Psoas muscle (tissue), 8 donors: ENCODE measurements around the gene TRNAU1AP. TPM values are rescaled to one million over a fixed set of nuclear protein-coding genes. Genes with fewer than 3 reads are reported as not detected.
A peak's percentile ranks its signal among the peaks of the same experiment; 100 is the strongest.

Experiments
- ATAC-seq, 4 donors: fragments of 200-7000 bp; cut with Tn5 transposase; one replicate each; pipeline ENCODE4 v1.9.1; 2020; ENCODE audit warnings: moderate library complexity in 3 of 4, mild to moderate bottlenecking in 2 of 4
- DNase-seq, 2 donors: peaks; one replicate each; pipeline ENCODE4 v3.0.0-alpha.2; 2020
- H3K27ac ChIP-seq: fragments of 200-600 bp; one replicate; pipeline ENCODE4 v1.8.0; 2022
- H3K27me3 ChIP-seq, 3 donors: fragments of 200-600 bp in 1 of 3; one replicate each; pipeline versions ENCODE4 v1.6.1 to v1.8.0; 2013 to 2022; ENCODE audit warnings: low read length in 2 of 3, mild to moderate bottlenecking in 2 of 3, moderate library complexity in 1 of 3; ENCODE audit not compliant: insufficient read depth in 3 of 3
- H3K36me3 ChIP-seq, 2 donors: fragments of 200-600 bp in 1 of 2; one replicate each; pipeline versions ENCODE4 v1.6.1 to v1.8.0; 2013 to 2022; ENCODE audit warnings: low read depth in 1 of 2, mild to moderate bottlenecking in 1 of 2, moderate library complexity in 1 of 2; ENCODE audit not compliant: insufficient read depth in 1 of 2
- H3K4me1 ChIP-seq: fragments of 200-600 bp; one replicate; pipeline ENCODE4 v1.8.0; 2022
- H3K4me3 ChIP-seq: fragments of 200-600 bp; one replicate; pipeline ENCODE4 v1.8.0; 2022; ENCODE audit warnings: mild to moderate bottlenecking
- H3K9me3 ChIP-seq: fragments of 200-600 bp; one replicate; pipeline ENCODE4 v1.8.0; 2022
- CTCF ChIP-seq: fragments of 200-600 bp; IDR thresholded peaks from one replicate; pipeline ENCODE4 v1.8.0; 2022; ENCODE audit warnings: antibody characterized with exemption
- WGBS, 3 donors: extraction: QIAGEN DNeasy Blood & Tissue Kit; methylation state at CpG; one replicate each; pipeline versions ENCODE4 v1.1.6 to v1.1.7; 2013; 5-methylcytosine and 5-hydroxymethylcytosine counted together
- intact Hi-C, 2 donors: fragments of 100-400 bp; cut with DNase I; formaldehyde crosslinking; loops; one replicate each; pipeline versions ENCODE4 v1.11.0 to v1.14.2; 2022
- polyA plus RNA-seq, 3 donors: library from polyadenylated mRNA; stranded (reverse); fragments of 200-250 nt; gene quantifications; one replicate each; pipeline ENCODE4 v1.2.3, GENCODE V29; 2013
- total RNA-seq, 4 donors: library from RNA; stranded (reverse); fragmentation: NEBNext Ultra II Directional in 2 of 4; extraction: Animal tissue kit (Norgen Biotek cat#: 25700) in 2 of 4; gene quantifications; one replicate each; pipeline versions ENCODE4 v1.2.1 to v1.2.4, GENCODE V29; 2021 to 2023
- donor health status: healthy with polysubstance abuse.
- donor health status: DM: no; HTN: no; CAD: no; lungs with moderate emphysema.
- donor health status: Bipolar disorder and iron deficiency.
- donor health status: healthy.
- donor health status: DM: yes; HTN: yes; CAD: no.
- donor health status: DM: no; HTN: no; CAD: no.
- donor health status: DM: no; HTN: no; CAD: no.
- donor health status: DM: yes; HTN: yes; CAD: no.

TRNAU1AP gene
- total and polyA plus RNA-seq, 7 donors, result 7.3 to 17.5 (median 10.8) TPM

GRCh38 chr1:28573564-28573963 is 20.7 kb downstream of the TRNAU1AP start:
- Histone ChIP-seq H3K9me3 (no peaks in the 10 kb centered on the region), H3K36me3 (peaks cover 13 to 96% of the 10 kb centered on the region in 2 donors), H3K27ac (no peak overlapping the region), H3K4me3 (no peak overlapping the region), H3K27me3 (no peaks in the 10 kb centered on the region), H3K4me1 (no peaks in the 10 kb centered on the region)
- ATAC-seq (no peak), DNase-seq (no peak)
- intact Hi-C loops, result no loop called here
- TF ChIP-seq CTCF, result no peak
- WGBS, 3 donors, result 97 to 98% (median 98%) methylated on average over 11 of the region's 11 CpGs

GRCh38 chr1:28577052-28577678 is 24.3 kb downstream of the TRNAU1AP start:
- intact Hi-C loops, result no loop called here
- ATAC-seq (no peak), DNase-seq (no peak)
- H3K4me3 ChIP-seq, result no peak overlapping the region
- peaks cover 14% of the 10 kb centered on the region for H3K4me1 ChIP-seq
- H3K27me3 ChIP-seq, result no peaks in the 10 kb centered on the region
- peaks cover 7 to 87% of the 10 kb centered on the region in 2 donors for H3K36me3 ChIP-seq
- no peak overlapping the region for H3K27ac ChIP-seq
- no peaks in the 10 kb centered on the region for H3K9me3 ChIP-seq
- no peak for TF ChIP-seq CTCF
- WGBS, 3 donors, result 41 to 83% (median 54%) methylated on average over 1 of the region's 1 CpG

- Histone ChIP-seq H3K4me1 (peaks cover 18% of the 10 kb centered on the region), H3K4me3 (no peak overlapping the region), H3K36me3 (peaks cover 7 to 81% of the 10 kb centered on the region in 2 donors), H3K9me3 (no peaks in the 10 kb centered on the region), H3K27me3 (no peaks in the 10 kb centered on the region), H3K27ac (peak overlapping the region; percentile 16)
- DNase-seq (no peak), ATAC-seq (no peak)
- 63 to 78% (median 66%) methylated on average over 6 of the region's 6 CpGs for WGBS, 3 donors
- no peak for TF ChIP-seq CTCF
- intact Hi-C loops, result no loop called here
These were observed 25.1 kb downstream of the TRNAU1AP start for GRCh38 chr1:28577738-28578536.

GRCh38 chr1:28578696-28579218 is 25.9 kb downstream of the TRNAU1AP start:
- H3K27ac ChIP-seq, result no peak overlapping the region
- H3K36me3 ChIP-seq, result peaks cover 7 to 72% of the 10 kb centered on the region in 2 donors
- 61 to 79% (median 68%) methylated on average over 6 of the region's 6 CpGs for WGBS, 3 donors
- no peak for TF ChIP-seq CTCF
- no peaks in the 10 kb centered on the region for H3K27me3 ChIP-seq
- no peak for ATAC-seq
- DNase-seq, result no peak
- intact Hi-C loops, result no loop called here
- H3K4me1 ChIP-seq, result peaks cover 18% of the 10 kb centered on the region
- no peak overlapping the region for H3K4me3 ChIP-seq
- no peaks in the 10 kb centered on the region for H3K9me3 ChIP-seq
